OCI-LY3 (cell line): Measurements from ENCODE around the gene KRTCAP2.

Experiments used
- EZH2phosphoT487 ChIP-seq: fragments of 200-600 bp; shearing (Covaris generic); IDR thresholded peaks from 2 replicates; pipeline ENCODE4 v1.6.1; 2018; ENCODE audit warnings: antibody characterized with exemption, mixed run types, low read depth
- TF ChIP-seq, protein P1 (sequence below): fragments of 200-600, 300-600 bp; sonication (generic); IDR thresholded peaks from 2 replicates; pipeline ENCODE4 v1.5.1; 2014; ENCODE audit warnings: antibody characterized with exemption, low read length, low read depth

DNA sequence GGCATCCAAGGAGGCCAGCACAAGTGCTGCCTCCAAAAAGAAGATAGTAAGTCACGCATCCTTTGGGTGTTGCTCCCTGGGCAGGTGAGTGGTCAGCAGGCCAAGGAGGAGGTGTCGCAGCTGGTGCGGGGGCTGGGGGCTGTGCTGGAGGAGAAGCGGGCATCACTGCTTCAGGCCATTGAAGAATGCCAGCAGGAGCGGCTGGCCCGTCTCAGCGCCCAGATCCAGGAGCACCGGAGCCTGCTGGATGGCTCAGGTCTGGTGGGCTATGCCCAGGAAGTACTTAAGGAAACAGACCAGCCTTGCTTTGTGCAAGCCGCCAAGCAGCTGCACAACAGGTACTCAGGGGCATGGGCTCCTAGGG, 4.8 kb upstream of the KRTCAP2 start:
- TF ChIP-seq, protein P1, sequence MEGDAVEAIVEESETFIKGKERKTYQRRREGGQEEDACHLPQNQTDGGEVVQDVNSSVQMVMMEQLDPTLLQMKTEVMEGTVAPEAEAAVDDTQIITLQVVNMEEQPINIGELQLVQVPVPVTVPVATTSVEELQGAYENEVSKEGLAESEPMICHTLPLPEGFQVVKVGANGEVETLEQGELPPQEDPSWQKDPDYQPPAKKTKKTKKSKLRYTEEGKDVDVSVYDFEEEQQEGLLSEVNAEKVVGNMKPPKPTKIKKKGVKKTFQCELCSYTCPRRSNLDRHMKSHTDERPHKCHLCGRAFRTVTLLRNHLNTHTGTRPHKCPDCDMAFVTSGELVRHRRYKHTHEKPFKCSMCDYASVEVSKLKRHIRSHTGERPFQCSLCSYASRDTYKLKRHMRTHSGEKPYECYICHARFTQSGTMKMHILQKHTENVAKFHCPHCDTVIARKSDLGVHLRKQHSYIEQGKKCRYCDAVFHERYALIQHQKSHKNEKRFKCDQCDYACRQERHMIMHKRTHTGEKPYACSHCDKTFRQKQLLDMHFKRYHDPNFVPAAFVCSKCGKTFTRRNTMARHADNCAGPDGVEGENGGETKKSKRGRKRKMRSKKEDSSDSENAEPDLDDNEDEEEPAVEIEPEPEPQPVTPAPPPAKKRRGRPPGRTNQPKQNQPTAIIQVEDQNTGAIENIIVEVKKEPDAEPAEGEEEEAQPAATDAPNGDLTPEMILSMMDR, result no peak
- no peak for TF ChIP-seq EZH2phosphoT487
